Measurements from ENCODE around the gene RPL22.

DNA sequence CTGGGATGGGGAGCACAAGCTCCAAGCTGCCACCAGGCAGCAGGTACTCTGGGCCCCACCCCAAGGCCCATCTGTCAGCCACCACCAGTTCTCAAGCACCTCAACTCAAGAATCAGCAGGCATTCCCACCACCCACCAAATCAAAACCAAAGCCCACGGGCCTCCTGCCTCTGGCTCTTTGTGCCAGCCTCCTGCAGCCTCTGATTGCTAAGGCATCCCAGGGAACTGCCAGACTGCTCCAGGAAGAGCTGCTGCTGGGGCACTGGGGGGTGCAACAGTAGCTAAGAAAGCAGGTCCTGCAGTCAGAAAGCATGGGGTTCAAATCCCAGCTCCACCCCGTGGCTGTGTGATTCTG, 54.0 kb downstream of the RPL22 start:
- TF ChIP-seq, protein P1, sequence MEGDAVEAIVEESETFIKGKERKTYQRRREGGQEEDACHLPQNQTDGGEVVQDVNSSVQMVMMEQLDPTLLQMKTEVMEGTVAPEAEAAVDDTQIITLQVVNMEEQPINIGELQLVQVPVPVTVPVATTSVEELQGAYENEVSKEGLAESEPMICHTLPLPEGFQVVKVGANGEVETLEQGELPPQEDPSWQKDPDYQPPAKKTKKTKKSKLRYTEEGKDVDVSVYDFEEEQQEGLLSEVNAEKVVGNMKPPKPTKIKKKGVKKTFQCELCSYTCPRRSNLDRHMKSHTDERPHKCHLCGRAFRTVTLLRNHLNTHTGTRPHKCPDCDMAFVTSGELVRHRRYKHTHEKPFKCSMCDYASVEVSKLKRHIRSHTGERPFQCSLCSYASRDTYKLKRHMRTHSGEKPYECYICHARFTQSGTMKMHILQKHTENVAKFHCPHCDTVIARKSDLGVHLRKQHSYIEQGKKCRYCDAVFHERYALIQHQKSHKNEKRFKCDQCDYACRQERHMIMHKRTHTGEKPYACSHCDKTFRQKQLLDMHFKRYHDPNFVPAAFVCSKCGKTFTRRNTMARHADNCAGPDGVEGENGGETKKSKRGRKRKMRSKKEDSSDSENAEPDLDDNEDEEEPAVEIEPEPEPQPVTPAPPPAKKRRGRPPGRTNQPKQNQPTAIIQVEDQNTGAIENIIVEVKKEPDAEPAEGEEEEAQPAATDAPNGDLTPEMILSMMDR (IDR thresholded peaks at IDR 0.05; ENCODE audit: low read depth, low read length, missing input control), result no peak
- TF ChIP-seq RAD21 (IDR thresholded peaks at IDR 0.05) (no peak), TAF1 (conservative IDR thresholded peaks at IDR 0.05) (no peak), YY1 (IDR thresholded peaks at IDR 0.05) (no peak), RXRA (IDR thresholded peaks at IDR 0.05) (no peak)
- TF ChIP-seq, protein P2, sequence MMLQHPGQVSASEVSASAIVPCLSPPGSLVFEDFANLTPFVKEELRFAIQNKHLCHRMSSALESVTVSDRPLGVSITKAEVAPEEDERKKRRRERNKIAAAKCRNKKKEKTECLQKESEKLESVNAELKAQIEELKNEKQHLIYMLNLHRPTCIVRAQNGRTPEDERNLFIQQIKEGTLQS (IDR thresholded peaks at IDR 0.05), result no peak
- TF ChIP-seq, protein P3, sequence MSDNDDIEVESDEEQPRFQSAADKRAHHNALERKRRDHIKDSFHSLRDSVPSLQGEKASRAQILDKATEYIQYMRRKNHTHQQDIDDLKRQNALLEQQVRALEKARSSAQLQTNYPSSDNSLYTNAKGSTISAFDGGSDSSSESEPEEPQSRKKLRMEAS (IDR thresholded peaks at IDR 0.05), result no peak
- TF ChIP-seq, protein P4, sequence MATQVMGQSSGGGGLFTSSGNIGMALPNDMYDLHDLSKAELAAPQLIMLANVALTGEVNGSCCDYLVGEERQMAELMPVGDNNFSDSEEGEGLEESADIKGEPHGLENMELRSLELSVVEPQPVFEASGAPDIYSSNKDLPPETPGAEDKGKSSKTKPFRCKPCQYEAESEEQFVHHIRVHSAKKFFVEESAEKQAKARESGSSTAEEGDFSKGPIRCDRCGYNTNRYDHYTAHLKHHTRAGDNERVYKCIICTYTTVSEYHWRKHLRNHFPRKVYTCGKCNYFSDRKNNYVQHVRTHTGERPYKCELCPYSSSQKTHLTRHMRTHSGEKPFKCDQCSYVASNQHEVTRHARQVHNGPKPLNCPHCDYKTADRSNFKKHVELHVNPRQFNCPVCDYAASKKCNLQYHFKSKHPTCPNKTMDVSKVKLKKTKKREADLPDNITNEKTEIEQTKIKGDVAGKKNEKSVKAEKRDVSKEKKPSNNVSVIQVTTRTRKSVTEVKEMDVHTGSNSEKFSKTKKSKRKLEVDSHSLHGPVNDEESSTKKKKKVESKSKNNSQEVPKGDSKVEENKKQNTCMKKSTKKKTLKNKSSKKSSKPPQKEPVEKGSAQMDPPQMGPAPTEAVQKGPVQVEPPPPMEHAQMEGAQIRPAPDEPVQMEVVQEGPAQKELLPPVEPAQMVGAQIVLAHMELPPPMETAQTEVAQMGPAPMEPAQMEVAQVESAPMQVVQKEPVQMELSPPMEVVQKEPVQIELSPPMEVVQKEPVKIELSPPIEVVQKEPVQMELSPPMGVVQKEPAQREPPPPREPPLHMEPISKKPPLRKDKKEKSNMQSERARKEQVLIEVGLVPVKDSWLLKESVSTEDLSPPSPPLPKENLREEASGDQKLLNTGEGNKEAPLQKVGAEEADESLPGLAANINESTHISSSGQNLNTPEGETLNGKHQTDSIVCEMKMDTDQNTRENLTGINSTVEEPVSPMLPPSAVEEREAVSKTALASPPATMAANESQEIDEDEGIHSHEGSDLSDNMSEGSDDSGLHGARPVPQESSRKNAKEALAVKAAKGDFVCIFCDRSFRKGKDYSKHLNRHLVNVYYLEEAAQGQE (IDR thresholded peaks at IDR 0.05), result no peak
- TF ChIP-seq, protein P5, sequence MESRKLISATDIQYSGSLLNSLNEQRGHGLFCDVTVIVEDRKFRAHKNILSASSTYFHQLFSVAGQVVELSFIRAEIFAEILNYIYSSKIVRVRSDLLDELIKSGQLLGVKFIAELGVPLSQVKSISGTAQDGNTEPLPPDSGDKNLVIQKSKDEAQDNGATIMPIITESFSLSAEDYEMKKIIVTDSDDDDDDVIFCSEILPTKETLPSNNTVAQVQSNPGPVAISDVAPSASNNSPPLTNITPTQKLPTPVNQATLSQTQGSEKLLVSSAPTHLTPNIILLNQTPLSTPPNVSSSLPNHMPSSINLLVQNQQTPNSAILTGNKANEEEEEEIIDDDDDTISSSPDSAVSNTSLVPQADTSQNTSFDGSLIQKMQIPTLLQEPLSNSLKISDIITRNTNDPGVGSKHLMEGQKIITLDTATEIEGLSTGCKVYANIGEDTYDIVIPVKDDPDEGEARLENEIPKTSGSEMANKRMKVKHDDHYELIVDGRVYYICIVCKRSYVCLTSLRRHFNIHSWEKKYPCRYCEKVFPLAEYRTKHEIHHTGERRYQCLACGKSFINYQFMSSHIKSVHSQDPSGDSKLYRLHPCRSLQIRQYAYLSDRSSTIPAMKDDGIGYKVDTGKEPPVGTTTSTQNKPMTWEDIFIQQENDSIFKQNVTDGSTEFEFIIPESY (IDR thresholded peaks at IDR 0.05), result no peak
